Urothelium cell line (cell line): ENCODE measurements around the gene SF3A1.

ENCODE experiments used
- DNase-seq: peaks from one replicate; pipeline ENCODE4 v3.0.0; 2011; ENCODE audit warnings: low spot score, mixed read lengths
- FAIRE-seq: peaks from 2 replicates; lab custom pipeline; 2011; peaks lifted over from hg19 to GRCh38; lab: Jason Lieb, UNC

The SF3A1 gene

GRCh38 chr22:30386960-30387827 lies 30.5 kb upstream of the SF3A1 start, which contains the start of gene RNF215:
Gene RNF215 (minus strand): TSS chr22:30387411. CDS start chr22:30387313, 98 bp downstream.
- FAIRE-seq (peak; percentile 91), DNase-seq (peak; percentile 98)

GRCh38 chr22:30386608-30386959 lies 29.9 kb upstream of the SF3A1 start:
- FAIRE-seq, result peak; percentile 23
- DNase-seq, result no peak

- DNase-seq (no peak), FAIRE-seq (no peak)
These were observed 29.2 kb upstream of the SF3A1 start for GRCh38 chr22:30385942-30386341.

GRCh38 chr22:30383061-30383460 lies 26.4 kb upstream of the SF3A1 start:
- DNase-seq (no peak), FAIRE-seq (no peak)

- DNase-seq (no peak), FAIRE-seq (no peak)
These were observed 25.6 kb upstream of the SF3A1 start for GRCh38 chr22:30382340-30382739.

- FAIRE-seq (peak; percentile 35), DNase-seq (no peak)
These were observed 24.6 kb upstream of the SF3A1 start for GRCh38 chr22:30381264-30381663.

GRCh38 chr22:30380011-30380410 lies 23.3 kb upstream of the SF3A1 start:
- FAIRE-seq, result no peak

GRCh38 chr22:30375312-30375849 lies 18.7 kb upstream of the SF3A1 start:
- FAIRE-seq (no peak), DNase-seq (no peak)

More at GRCh38 chr22:30380011-30380410, 23.3 kb upstream of the SF3A1 start:
- DNase-seq, result no peak

- DNase-seq (no peak), FAIRE-seq (no peak)
These were observed 16.9 kb upstream of the SF3A1 start for GRCh38 chr22:30373331-30374325.

GRCh38 chr22:30372915-30373314 lies 16.2 kb upstream of the SF3A1 start:
- FAIRE-seq (no peak), DNase-seq (no peak)

- DNase-seq (no peak), FAIRE-seq (no peak)
These were observed 15.3 kb upstream of the SF3A1 start for GRCh38 chr22:30371981-30372380.

- DNase-seq (no peak), FAIRE-seq (no peak)
These were observed 14.6 kb upstream of the SF3A1 start for GRCh38 chr22:30371321-30371720.

GRCh38 chr22:30370641-30371230 lies 14.0 kb upstream of the SF3A1 start:
- FAIRE-seq (no peak), DNase-seq (no peak)

- peak; percentile 9 for FAIRE-seq
These were observed 11.7 kb upstream of the SF3A1 start for GRCh38 chr22:30368420-30368819.

GRCh38 chr22:30365891-30366290 lies 9.2 kb upstream of the SF3A1 start:
- no peak for FAIRE-seq
- DNase-seq, result no peak

More at GRCh38 chr22:30368420-30368819, 11.7 kb upstream of the SF3A1 start:
- no peak for DNase-seq

- no peak for FAIRE-seq
- no peak for DNase-seq
These were observed 6.1 kb upstream of the SF3A1 start for GRCh38 chr22:30362651-30363281.

GRCh38 chr22:30361916-30362650 lies 5.4 kb upstream of the SF3A1 start:
- DNase-seq (no peak), FAIRE-seq (no peak)

GRCh38 chr22:30358541-30358940 lies 1.8 kb upstream of the SF3A1 start:
- FAIRE-seq, result no peak
- DNase-seq, result no peak

- peak; percentile 20 for FAIRE-seq
- no peak for DNase-seq
These were observed 1.0 kb upstream of the SF3A1 start for GRCh38 chr22:30357650-30358215.
